Cardiac muscle cell (in vitro differentiated cells and primary cell): Measurements from ENCODE around the gene IRF5. TPM values are rescaled to one million over a fixed set of nuclear protein-coding genes. Genes with fewer than 3 reads are reported as not detected.
A peak's percentile ranks its signal among the peaks of the same experiment; 100 is the strongest.
"Not testable (repeated sequence)": the region's sequence is repeated elsewhere in the genome, so short reads cannot be mapped to it uniquely, and the experiment has no call there.

Experiments used
- DNase-seq, 2 donors: peaks; one replicate each; pipeline versions ENCODE4 v3.0.0 to v3.0.0-alpha.2; 2010 to 2017; ENCODE audit warnings: low read depth in 1 of 2, low spot score in 1 of 2
- H3K27ac ChIP-seq: fragments of 200-600 bp; sonication (generic); 2 replicates; pipeline ENCODE4 v1.5.1; 2016
- H3K27me3 ChIP-seq: fragments of 200-600 bp; sonication (generic); 2 replicates; pipeline ENCODE4 v1.6.0; 2016; ENCODE audit warnings: control low read depth
- H3K36me3 ChIP-seq: fragments of 200-600 bp; sonication (generic); 2 replicates; pipeline ENCODE4 v1.5.1; 2016; ENCODE audit warnings: control low read depth
- H3K4me1 ChIP-seq: fragments of 200-600 bp; sonication (generic); 2 replicates; pipeline ENCODE4 v1.8.1; 2017; ENCODE audit warnings: low read depth, mild to moderate bottlenecking, mixed run types
- H3K4me3 ChIP-seq: fragments of 200-600 bp; sonication (generic); 2 replicates; pipeline ENCODE4 v1.5.1; 2016; ENCODE audit warnings: mild to moderate bottlenecking
- H3K9me3 ChIP-seq: fragments of 200-600 bp; sonication (generic); 2 replicates; pipeline ENCODE4 v1.5.1; 2017; ENCODE audit warnings: low read depth, mild to moderate bottlenecking, control low read depth
- CTCF ChIP-seq: IDR thresholded peaks from 2 replicates; pipeline ENCODE4 v1.5.1; 2012; ENCODE audit warnings: low read depth, mild to moderate bottlenecking, low read length
- polyA plus RNA-seq: library from polyadenylated mRNA; unstranded; fragments of >200 nt; fragmentation: Nextera tagmentation; extraction: Ambion mirVana; gene quantifications from 2 replicates; pipeline ENCODE4 v1.2.1, GENCODE V29; 2016
- total RNA-seq: library from RNA; depleted of rRNA; stranded (reverse); fragments of >200 nt; gene quantifications from 2 replicates; pipeline ENCODE4 v1.2.3, GENCODE V29; 2016

The IRF5 gene
- total and polyA plus RNA-seq, 2 experiments from 2014 or later, result not detected

GRCh38 chr7:128909625-128910568, 27.8 kb upstream of the IRF5 start:
- Histone ChIP-seq H3K27me3 (peaks cover 26% of the 10 kb centered on the region), H3K27ac (no peak overlapping the region), H3K4me1 (no peaks in the 10 kb centered on the region), H3K4me3 (no peak overlapping the region), H3K36me3 (no peaks in the 10 kb centered on the region), H3K9me3 (no peaks in the 10 kb centered on the region)
- peak in 1 of 2 donors; percentile 69 for DNase-seq
- no peak for TF ChIP-seq CTCF

GRCh38 chr7:128910569-128910945, 27.2 kb upstream of the IRF5 start, which contains the start of gene KCP:
Gene KCP (minus strand): TSS chr7:128910709. CDS start chr7:128910676, 33 bp downstream.
- Histone ChIP-seq H3K9me3 (no peaks in the 10 kb centered on the region), H3K27ac (no peak within 1 kb of the TSS), H3K4me3 (no peak within 1 kb of the TSS), H3K4me1 (no peaks in the 10 kb centered on the region), H3K27me3 (peaks cover 33% of the 10 kb centered on the region), H3K36me3 (no peaks in the 10 kb centered on the region)
- no peak for DNase-seq
- TF ChIP-seq CTCF, result no peak

- Histone ChIP-seq H3K4me3 (no peak overlapping the region), H3K4me1 (no peaks in the 10 kb centered on the region)
- DNase-seq, result peak; percentile 30 to 59
Measured at GRCh38 chr7:128911423-128912031, 26.2 kb upstream of the IRF5 start.

GRCh38 chr7:128912281-128912680, 25.4 kb upstream of the IRF5 start:
- H3K4me3 ChIP-seq, result no peak overlapping the region
- H3K27ac ChIP-seq, result no peak overlapping the region
- peaks cover 50% of the 10 kb centered on the region for H3K27me3 ChIP-seq
- no peaks in the 10 kb centered on the region for H3K4me1 ChIP-seq
- DNase-seq, result no peak
- TF ChIP-seq CTCF, result no peak
- H3K9me3 ChIP-seq, result no peaks in the 10 kb centered on the region
- H3K36me3 ChIP-seq, result no peaks in the 10 kb centered on the region

More at GRCh38 chr7:128911423-128912031, 26.2 kb upstream of the IRF5 start:
- H3K27ac ChIP-seq, result no peak overlapping the region
- no peaks in the 10 kb centered on the region for H3K36me3 ChIP-seq
- H3K9me3 ChIP-seq, result no peaks in the 10 kb centered on the region
- peaks cover 42% of the 10 kb centered on the region for H3K27me3 ChIP-seq
- TF ChIP-seq CTCF, result no peak

GRCh38 chr7:128912709-128913495, 24.8 kb upstream of the IRF5 start:
- not testable (repeated sequence) for H3K4me1 ChIP-seq, H3K27ac ChIP-seq, H3K9me3 ChIP-seq, H3K36me3 ChIP-seq, H3K4me3 ChIP-seq, DNase-seq
- H3K27me3 ChIP-seq, result peaks cover 54% of the 10 kb centered on the region
